SKM-1 (cell line): ENCODE measurements around the gene TP53RK.
A peak's percentile ranks its signal among the peaks of the same experiment; 100 is the strongest.

Experiments
- DNase-seq: peaks from one replicate; lab custom pipeline; 2025; ENCODE audit not compliant: unreplicated experiment; lab: John Stamatoyannopoulos, UW

Gene TP53RK

GRCh38 chr20:46689082-46689753, at the start of gene TP53RK:
TSS of gene TP53RK (minus strand) at chr20:46689444. CDS start at chr20:46689414, 30 bp downstream.
- DNase-seq = peak; percentile 98

GRCh38 chr20:46735436-46735835, 46.2 kb upstream of the TP53RK start:
- DNase-seq = no peak

- DNase-seq = no peak
Observed at GRCh38 chr20:46731770-46732169, 42.5 kb upstream of the TP53RK start.

GRCh38 chr20:46725186-46726165, 36.2 kb upstream of the TP53RK start:
- no peak for DNase-seq

- DNase-seq = no peak
Observed at GRCh38 chr20:46724343-46724959, 35.2 kb upstream of the TP53RK start.

DNA sequence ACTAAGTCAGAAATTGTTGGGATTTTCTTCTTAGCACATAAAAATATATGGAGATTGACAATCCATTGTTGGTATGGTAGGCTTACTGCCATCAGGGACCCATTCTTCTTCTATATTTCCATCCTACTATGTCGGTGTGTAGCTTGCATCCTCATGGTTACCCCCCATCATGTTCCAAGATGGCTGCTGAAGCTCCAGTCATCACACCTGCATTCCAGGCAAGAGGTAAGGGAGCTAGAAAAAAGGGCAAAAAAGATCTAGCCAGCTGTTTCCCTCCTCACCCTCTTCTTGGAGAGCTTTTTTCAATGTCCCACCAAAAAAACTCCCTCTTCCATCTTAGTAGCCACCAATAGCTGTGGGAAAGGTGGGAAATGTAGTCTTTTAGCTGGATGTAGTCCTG, 33.8 kb upstream of the TP53RK start:
- DNase-seq = no peak

DNA sequence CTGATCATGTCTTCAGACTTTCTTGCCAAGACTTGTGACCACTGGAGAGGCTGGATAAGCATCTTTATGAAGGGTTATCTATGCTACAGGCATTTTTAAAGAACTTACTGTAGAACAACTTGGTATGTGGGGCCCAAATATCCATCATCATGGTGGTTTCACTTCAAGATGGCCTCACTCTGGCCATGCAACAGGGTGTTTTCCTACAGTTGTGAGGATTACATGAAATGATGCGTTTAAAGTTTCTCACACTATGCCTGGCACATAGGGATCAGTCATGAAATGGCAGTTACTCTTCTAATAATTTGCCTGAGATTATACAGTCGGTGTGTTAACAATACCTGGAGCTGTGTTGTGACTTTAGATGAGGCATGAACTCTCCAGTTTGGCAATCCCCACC, 33.2 kb upstream of the TP53RK start:
- no peak for DNase-seq

DNA sequence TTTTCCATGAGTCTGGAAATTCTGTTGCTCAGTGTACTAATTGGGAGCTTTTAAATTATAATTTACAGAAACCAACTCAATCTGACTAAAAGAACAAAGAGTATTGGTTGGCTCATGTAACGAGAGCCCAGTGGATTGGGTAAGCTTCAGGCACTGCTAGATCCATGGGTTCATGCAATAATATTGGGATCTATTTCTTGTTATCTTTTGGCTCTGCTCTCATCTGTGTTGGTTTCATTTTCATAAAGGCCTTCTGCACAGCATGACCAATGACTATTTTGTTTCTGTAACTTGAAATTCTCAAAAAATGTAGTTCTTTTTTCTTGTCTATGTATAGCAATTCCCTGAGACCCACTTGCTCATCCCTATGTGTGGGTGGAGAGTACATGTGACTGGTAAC, 32.2 kb upstream of the TP53RK start:
- DNase-seq = no peak

DNA sequence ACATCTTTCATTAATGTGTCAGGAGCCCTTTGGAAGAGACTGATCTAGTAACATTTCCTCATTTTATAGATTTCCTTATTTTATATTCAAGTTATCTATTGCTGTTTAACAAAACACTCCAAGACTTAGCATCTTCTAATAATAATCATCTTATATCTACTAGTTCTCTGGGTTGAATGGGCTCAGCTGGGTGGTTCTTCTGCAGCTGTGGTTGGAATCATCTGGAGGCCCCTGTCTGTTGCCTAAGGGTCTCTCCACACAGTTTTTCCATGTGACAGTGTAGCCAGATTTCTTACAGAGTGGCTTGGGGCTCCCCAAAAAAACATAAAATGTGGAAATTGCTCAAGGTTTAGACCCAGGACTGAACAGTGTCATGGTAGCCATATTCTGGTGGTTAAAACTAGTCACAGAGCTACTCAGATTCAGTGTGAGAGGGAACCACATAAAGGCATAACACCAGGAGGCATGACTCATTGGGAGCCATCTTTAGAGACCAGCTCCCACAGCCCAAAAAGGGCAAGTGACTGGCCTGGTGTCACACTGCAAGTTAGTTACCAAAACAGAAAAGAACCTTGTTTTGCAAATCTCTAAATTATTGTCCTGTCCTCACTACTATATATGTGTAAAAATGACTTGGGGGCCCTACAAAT, 31.7 kb upstream of the TP53RK start:
- no peak for DNase-seq

DNA sequence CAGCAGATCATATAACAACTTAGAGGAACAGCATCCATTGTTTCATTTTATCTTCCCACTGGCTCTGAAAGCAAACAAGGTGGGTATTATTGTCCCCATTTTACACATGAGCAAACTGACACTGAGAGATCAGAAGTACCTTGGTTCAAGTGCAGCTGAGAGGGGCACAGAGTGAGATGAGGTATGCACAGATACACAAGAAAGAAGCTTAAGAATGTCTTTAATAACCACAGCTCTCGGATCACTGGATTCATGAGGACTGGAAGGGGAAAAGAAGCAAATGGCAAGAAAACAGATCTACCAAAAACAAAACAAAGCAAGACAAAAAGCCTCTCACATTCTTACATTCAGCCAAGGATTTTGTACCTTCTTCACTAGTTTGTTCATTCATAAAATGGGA, 30.8 kb upstream of the TP53RK start:
- no peak for DNase-seq

DNA sequence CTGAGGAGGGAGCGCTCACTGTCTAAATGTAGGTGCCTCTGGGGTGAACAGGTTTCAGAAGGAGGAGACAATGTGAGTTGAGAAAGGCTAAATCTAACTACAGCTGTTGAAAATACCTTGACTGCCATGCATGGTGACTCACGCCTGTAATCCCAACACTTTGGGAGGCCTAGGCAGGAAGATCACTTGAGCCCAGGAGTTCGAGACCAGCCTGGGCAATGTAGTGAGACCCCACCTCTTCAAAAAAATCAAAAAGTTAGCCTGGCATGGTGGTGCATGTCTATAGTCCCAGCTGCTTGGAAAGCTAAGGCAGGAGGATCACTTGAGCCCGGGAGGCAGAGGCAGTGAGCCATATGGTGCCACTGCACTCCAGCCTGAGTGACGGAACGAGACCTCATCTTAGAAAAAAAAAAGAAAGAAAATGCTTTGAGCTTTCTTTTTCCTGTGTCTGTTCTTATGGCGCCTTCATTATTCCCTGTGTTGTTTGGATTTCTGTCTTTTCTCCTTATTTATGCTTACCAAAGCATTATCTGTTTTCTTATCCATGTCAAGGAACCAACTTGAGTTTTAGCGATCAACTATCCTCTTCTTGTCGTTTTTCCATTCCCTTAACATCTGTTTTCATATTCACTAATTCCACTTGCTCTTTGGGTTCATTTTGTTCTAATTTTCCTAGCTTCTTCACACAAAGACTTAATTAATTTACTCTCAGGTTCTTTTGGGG, 28.7 kb upstream of the TP53RK start:
- DNase-seq = no peak

GRCh38 chr20:46715292-46715756, 26.1 kb upstream of the TP53RK start:
- DNase-seq = no peak

DNA sequence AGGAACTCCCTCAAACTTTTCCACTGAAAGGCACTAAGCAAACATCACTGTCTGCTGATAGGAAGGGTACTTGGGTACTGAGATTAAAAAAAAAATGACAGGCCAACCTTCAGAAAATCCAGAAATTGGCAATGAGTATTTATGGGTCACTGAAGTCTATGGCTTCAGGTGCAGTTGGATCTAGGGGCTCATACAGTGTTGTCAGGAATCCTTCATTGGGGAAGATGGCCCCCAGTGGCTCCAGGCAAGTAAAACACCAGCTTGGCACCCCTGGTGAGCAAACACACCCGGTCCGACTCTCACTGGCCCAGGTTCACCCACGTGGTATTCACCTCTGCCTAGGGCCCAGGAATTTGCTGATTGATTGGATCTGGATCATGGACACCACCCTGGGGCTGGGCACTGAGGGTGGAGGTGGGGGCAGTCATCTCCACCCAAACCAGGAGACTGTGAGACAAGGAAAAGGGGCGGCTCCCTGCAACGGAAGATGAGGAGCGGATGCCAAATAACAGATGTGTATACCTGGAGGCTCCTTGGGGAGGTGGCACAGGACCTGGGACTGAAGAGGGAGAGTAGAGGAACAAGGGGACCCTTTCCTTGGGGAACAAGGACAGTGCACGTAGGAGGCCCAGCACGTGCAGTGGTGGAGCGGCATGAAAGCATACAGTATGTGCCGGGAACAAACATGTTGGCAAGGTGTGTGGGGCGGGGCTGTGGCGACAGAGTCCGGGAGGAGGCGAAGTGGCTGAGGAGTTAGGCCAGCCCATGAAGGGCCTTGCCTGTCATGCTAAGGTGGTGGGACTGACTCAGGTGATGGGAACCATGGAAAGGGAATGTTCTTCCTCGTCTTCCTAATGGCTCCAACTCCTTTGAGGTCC, 25.0 kb upstream of the TP53RK start:
- DNase-seq = no peak

DNA sequence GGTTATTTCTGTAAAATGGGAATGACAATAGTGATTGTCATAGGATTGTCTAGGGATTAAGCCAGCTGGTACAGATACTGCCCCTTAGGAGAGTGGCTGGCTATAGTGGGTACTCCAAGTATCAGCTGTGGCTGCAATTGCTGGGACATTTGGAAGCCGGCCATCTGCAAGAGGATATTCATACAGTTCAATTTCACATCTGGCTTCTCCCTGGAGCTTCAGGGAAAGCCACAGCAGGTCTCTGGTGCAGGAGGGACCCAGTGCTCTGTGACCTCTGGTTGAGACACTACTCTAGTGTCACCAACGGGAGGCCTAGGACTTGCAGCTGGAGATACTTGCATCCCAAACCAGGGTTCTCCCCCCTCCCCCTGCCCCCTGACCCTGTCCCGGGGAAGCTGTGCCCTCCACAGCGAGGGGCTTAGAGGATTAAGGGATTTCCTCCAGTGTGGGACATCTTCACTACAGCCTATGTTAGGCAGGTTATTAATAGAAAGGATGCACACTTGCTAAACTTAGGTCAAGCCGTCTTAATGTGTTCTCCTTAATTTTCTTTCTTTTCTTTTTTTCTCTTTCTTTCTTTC, 22.9 kb upstream of the TP53RK start:
- no peak for DNase-seq

DNA sequence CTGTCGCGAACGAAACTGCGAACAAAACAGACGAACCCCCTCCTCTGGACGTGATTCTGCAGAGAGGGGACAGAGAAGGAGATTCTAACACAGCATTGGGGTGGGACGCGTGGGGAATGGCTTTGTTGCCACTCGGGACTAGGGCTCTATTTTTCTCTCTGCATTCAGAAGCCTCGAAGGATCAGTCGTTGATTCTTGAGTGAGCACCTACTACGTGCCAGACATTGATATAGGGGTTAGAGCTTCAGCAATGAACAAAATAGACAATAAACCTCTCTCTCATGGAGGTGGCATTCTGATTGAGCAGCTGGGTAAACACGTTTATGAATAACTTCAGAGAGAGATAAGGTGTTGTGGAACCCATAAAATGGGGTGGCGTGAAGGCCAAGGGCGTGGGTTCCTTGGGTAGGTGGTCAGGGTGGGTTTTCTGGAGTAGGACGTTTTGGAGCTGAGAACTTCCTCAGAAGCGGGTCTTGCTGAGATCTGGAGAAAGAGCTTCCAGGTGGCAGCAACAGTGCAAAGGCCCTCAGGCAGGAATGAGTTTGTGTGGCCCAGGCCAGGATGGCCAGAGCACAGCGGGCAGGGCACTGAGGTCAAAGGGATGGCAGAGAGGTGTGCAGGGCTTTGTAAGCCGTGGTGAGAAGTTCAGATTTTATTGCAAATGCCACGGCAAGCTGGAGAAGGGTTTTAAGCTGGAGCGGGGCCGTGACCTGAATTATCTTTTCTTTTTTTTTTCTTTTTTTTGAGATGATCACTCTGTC, 21.1 kb upstream of the TP53RK start:
- DNase-seq = no peak

- no peak for DNase-seq
Observed at GRCh38 chr20:46709459-46710152, 20.4 kb upstream of the TP53RK start, which contains the start of gene SLC2A10. TSS of gene SLC2A10 (plus strand) at chr20:46709649. CDS start at chr20:46709737, 88 bp downstream.

GRCh38 chr20:46709055-46709458, 19.8 kb upstream of the TP53RK start:
- no peak for DNase-seq
